HG03280 (cell line): ENCODE measurements around the gene HRH3.

ENCODE experiments used
- ATAC-seq: cut with Tn5 transposase; IDR thresholded peaks from one replicate; pipeline ENCODE4 v1.9.1; 2021; ENCODE audit warnings: mild to moderate bottlenecking, moderate library complexity; ENCODE audit not compliant: unreplicated experiment

Gene HRH3

GRCh38 chr20:62201173-62202082, 18.6 kb downstream of the HRH3 start:
- ATAC-seq, result no peak

- no peak for ATAC-seq
Observed at GRCh38 chr20:62200491-62201172, 19.4 kb downstream of the HRH3 start.

- no peak for ATAC-seq
Observed at GRCh38 chr20:62198931-62199330, 21.1 kb downstream of the HRH3 start.

GRCh38 chr20:62198496-62198895, 21.6 kb downstream of the HRH3 start:
- ATAC-seq, result no peak

GRCh38 chr20:62197801-62198200, 22.3 kb downstream of the HRH3 start:
- ATAC-seq, result no peak

- ATAC-seq, result no peak
Observed at GRCh38 chr20:62197311-62197710, 22.8 kb downstream of the HRH3 start.

- no peak for ATAC-seq
Observed at GRCh38 chr20:62196286-62196685, 23.8 kb downstream of the HRH3 start.

GRCh38 chr20:62195736-62196135, 24.3 kb downstream of the HRH3 start:
- ATAC-seq, result no peak

- no peak for ATAC-seq
Observed at GRCh38 chr20:62195075-62195405, 25.0 kb downstream of the HRH3 start.

GRCh38 chr20:62193079-62194025, 26.7 kb downstream of the HRH3 start:
- ATAC-seq, result no peak

GRCh38 chr20:62192635-62193034, 27.4 kb downstream of the HRH3 start:
- no peak for ATAC-seq

- no peak for ATAC-seq
Observed at GRCh38 chr20:62191781-62192559, 28.1 kb downstream of the HRH3 start.

- no peak for ATAC-seq
Observed at GRCh38 chr20:62190639-62191411, 29.3 kb downstream of the HRH3 start.

GRCh38 chr20:62186887-62187866, 32.9 kb downstream of the HRH3 start:
- no peak for ATAC-seq

GRCh38 chr20:62186096-62186426, 34.0 kb downstream of the HRH3 start:
- ATAC-seq, result no peak

GRCh38 chr20:62183426-62184142, 36.5 kb downstream of the HRH3 start:
- ATAC-seq, result no peak

GRCh38 chr20:62182469-62183425, 37.3 kb downstream of the HRH3 start, which contains the start of gene MTG2:
TSS of gene MTG2 (plus strand) at chr20:62183028. CDS start at chr20:62193421, 10,393 bp downstream.
- peak; percentile 90 for ATAC-seq
